B cell (primary cell): Measurements from ENCODE around the gene KRT77. TPM values are rescaled to one million over a fixed set of nuclear protein-coding genes. Genes with fewer than 3 reads are reported as not detected.

Source experiments
- ATAC-seq: fragments of 200-7000 bp; cut with Tn5 transposase; one replicate; pipeline ENCODE4 v1.10.0; 2021; ENCODE audit warnings: low read depth, mild to moderate bottlenecking, moderate number of reproducible peaks, moderate library complexity
- CTCF ChIA-PET: fragments of 350-600 bp; sonication (Branson Sonifier 250); formaldehyde crosslinking; loops from one replicate; lab custom pipeline; 2021; ENCODE audit warnings: antibody characterized with exemption, inconsistent platforms; lab: Charles Lee
- POLR2A ChIA-PET: fragments of 350-600 bp; sonication (Branson Sonifier 250); formaldehyde crosslinking; loops from one replicate; lab custom pipeline; 2021; ENCODE audit warnings: antibody characterized with exemption; lab: Charles Lee
- DNase-seq: peaks from one replicate; pipeline ENCODE4 v3.0.0; 2013
- H2AFZ ChIP-seq: 2 replicates; pipeline ENCODE4 v1.6.1; 2012; ENCODE audit warnings: mild to moderate bottlenecking, low read depth, low read length; ENCODE audit not compliant: insufficient read depth, poor library complexity, severe bottlenecking
- H3K27ac ChIP-seq, 2 donors: 1 replicate in 1 of 2; 2 replicates in 1 of 2; pipeline ENCODE4 v1.5.1; 2012 to 2013; ENCODE audit warnings: low read length in 2 of 2, mild to moderate bottlenecking in 2 of 2, moderate library complexity in 1 of 2
- H3K27me3 ChIP-seq, 4 experiments: fragments of 200-600 bp in 1 of 4; sonication (generic) in 1 of 4; replicated peaks in 1 of 4; 1 replicate in 2 of 4; 2 replicates in 2 of 4; pipeline versions ENCODE4 v1.6.1 to v1.7.0; 2013 to 2016; ENCODE audit warnings: low read length in 3 of 4, mild to moderate bottlenecking in 2 of 4, mixed read lengths in 1 of 4, moderate library complexity in 1 of 4; ENCODE audit not compliant: insufficient read depth in 4 of 4, control insufficient read depth in 3 of 4; ENCODE audit errors: control extremely low read depth in 1 of 4
- H3K36me3 ChIP-seq, 2 experiments: replicated peaks in 1 of 2; 1 replicate in 1 of 2; 2 replicates in 1 of 2; pipeline versions ENCODE4 v1.6.1 to v1.7.1; 2013; ENCODE audit warnings: low read length in 1 of 2; ENCODE audit not compliant: insufficient read depth in 2 of 2, control insufficient read depth in 1 of 2; ENCODE audit errors: control extremely low read depth in 1 of 2, extremely low read depth in 1 of 2
- H3K4me1 ChIP-seq, 2 donors: fragments of 200-600 bp in 1 of 2; sonication (generic) in 1 of 2; 1 replicate in 1 of 2; 2 replicates in 1 of 2; pipeline versions ENCODE4 v1.5.1 to v1.6.1; 2013 to 2017; ENCODE audit warnings: low read length in 2 of 2; ENCODE audit not compliant: control insufficient read depth in 2 of 2, insufficient read depth in 2 of 2
- H3K4me2 ChIP-seq: replicated peaks from 2 replicates; pipeline ENCODE3; 2012; ENCODE audit warnings: mild to moderate bottlenecking, low read depth, low read length; ENCODE audit not compliant: poor library complexity, severe bottlenecking
- H3K4me3 ChIP-seq, 5 experiments: fragments of 200-600 bp in 1 of 5; sonication (generic) in 1 of 5; 1 replicate in 3 of 5; 2 replicates in 2 of 5; pipeline versions ENCODE4 v1.5.1 to v1.7.0; 2011 to 2016; ENCODE audit warnings: low read length in 4 of 5, mild to moderate bottlenecking in 4 of 5, low read depth in 2 of 5, control low read depth in 1 of 5, moderate library complexity in 1 of 5; ENCODE audit not compliant: insufficient read depth in 1 of 5; ENCODE audit errors: control extremely low read depth in 1 of 5, extremely low read depth in 1 of 5
- H3K79me2 ChIP-seq: fragments of 200-600 bp; sonication (generic); one replicate; pipeline ENCODE4 v1.6.0; 2016; ENCODE audit warnings: low read length; ENCODE audit not compliant: control insufficient read depth, insufficient read depth
- H3K9ac ChIP-seq: fragments of 200-600 bp; sonication (generic); 2 replicates; pipeline ENCODE4 v1.6.1; 2017; ENCODE audit warnings: mild to moderate bottlenecking, low read length, moderate library complexity
- H3K9me3 ChIP-seq, 3 donors: one replicate each; pipeline versions ENCODE4 v1.6.1 to v1.7.1; 2013; ENCODE audit warnings: low read length in 2 of 3; ENCODE audit not compliant: control insufficient read depth in 2 of 3, insufficient read depth in 1 of 3; ENCODE audit errors: control extremely low read depth in 1 of 3
- H4K20me1 ChIP-seq: 2 replicates; pipeline ENCODE4 v1.6.0; 2012; ENCODE audit warnings: mild to moderate bottlenecking, low read length; ENCODE audit not compliant: insufficient read depth, control insufficient read depth, poor library complexity, severe bottlenecking
- H3K27ac Mint-ChIP-seq: one replicate; pipeline ENCODE4 v1.8.0; 2021; ENCODE audit warnings: mixed read lengths
- H3K27me3 Mint-ChIP-seq: one replicate; pipeline ENCODE4 v1.8.0; 2021; ENCODE audit warnings: mixed read lengths
- H3K4me1 Mint-ChIP-seq: one replicate; pipeline ENCODE4 v1.8.0; 2021; ENCODE audit warnings: mixed read lengths
- H3K4me3 Mint-ChIP-seq: one replicate; pipeline ENCODE4 v1.8.0; 2021; ENCODE audit warnings: mixed read lengths
- H3K9me3 Mint-ChIP-seq: one replicate; pipeline ENCODE4 v1.8.0; 2022; ENCODE audit warnings: mixed read lengths; ENCODE audit not compliant: insufficient read depth
- CTCF ChIP-seq: fragments of 200-600 bp; IDR thresholded peaks from one replicate; pipeline ENCODE4 v1.8.0; 2022; ENCODE audit warnings: antibody characterized with exemption, mild to moderate bottlenecking
- EZH2 ChIP-seq: IDR thresholded peaks from 2 replicates; pipeline ENCODE4 v1.6.1; 2012; ENCODE audit warnings: borderline replicate concordance, low read depth, mild to moderate bottlenecking, moderate library complexity, low read length; ENCODE audit not compliant: insufficient read depth, poor library complexity, severe bottlenecking
- WGBS: methylation state at CpG from one replicate; pipeline ENCODE4 v1.1.5; 2013; ENCODE audit warnings: missing lambda C conversion rate; ENCODE audit not compliant: insufficient coverage; 5-methylcytosine and 5-hydroxymethylcytosine counted together
- intact Hi-C: fragments of 100-400 bp; cut with micrococcal nuclease; formaldehyde crosslinking; loops from one replicate; pipeline ENCODE4 v1.10.0; 2022
- polyA plus RNA-seq: library from polyadenylated mRNA; depleted of rRNA; stranded (reverse); fragments of >200 nt; gene quantifications from 2 replicates; pipeline ENCODE4 v1.2.3, GENCODE V29; 2012
- total RNA-seq, 2 donors: library from RNA; stranded (reverse); fragments of 120-200 nt in 1 of 2; gene quantifications; 1 replicate in 1 of 2; 2 replicates in 1 of 2; pipeline versions ENCODE4 v1.2.3 to v1.2.4, GENCODE V29; 2013 to 2022

KRT77 gene
- total and polyA plus RNA-seq, 2 donors (not counting 1 experiment from before 2014, with no cell fraction given): not detected

- Histone ChIP-seq H3K27me3 (peaks cover 0 to 32% (median 6%) of the 10 kb centered on the region in 4 experiments), H3K79me2 (no peaks in the 10 kb centered on the region), H3K9me3 (no peaks in the 10 kb centered on the region), H3K4me2 (no peak overlapping the region), H3K9ac (no peak overlapping the region), H3K4me1 (peaks cover 7 to 8% of the 10 kb centered on the region in 2 donors), H3K27ac (no peak overlapping the region), H2AFZ (no peak overlapping the region), H3K4me3 (no peak overlapping the region), H4K20me1 (no peaks in the 10 kb centered on the region), H3K36me3 (no peaks in the 10 kb centered on the region)
- Mint-ChIP-seq H3K4me1 (peaks cover 12% of the 10 kb centered on the region), H3K27me3 (peaks cover 62% of the 10 kb centered on the region), H3K4me3 (no peak overlapping the region), H3K27ac (no peak overlapping the region), H3K9me3 (no peaks in the 10 kb centered on the region)
- TF ChIP-seq CTCF (no peak), EZH2 (no peak)
- DNase-seq (no peak), ATAC-seq (no peak)
- CTCF ChIA-PET: no interaction called here
- 91% methylated on average over 7 of the region's 8 CpGs for WGBS
- POLR2A ChIA-PET: no interaction called here
- intact Hi-C loops: no loop called here
These were observed 15.6 kb downstream of the KRT77 start for GRCh38 chr12:52687497-52688385.
